Liver (tissue), 9 donors: Measurements from ENCODE around the gene EIF4G3. TPM values are rescaled to one million over a fixed set of nuclear protein-coding genes. Genes with fewer than 3 reads are reported as not detected.

Source experiments
- DNase-seq: peaks from one replicate; pipeline ENCODE4 v3.0.0-alpha.2; 2017; ENCODE audit warnings: low spot score
- H3K27ac ChIP-seq, 2 donors: one replicate each; pipeline ENCODE4 v1.7.0; 2013; ENCODE audit warnings: inconsistent platforms in 2 of 2, low read length in 2 of 2, control low read depth in 1 of 2, low read depth in 1 of 2, mild to moderate bottlenecking in 1 of 2
- H3K27me3 ChIP-seq, 4 donors: one replicate each; pipeline versions ENCODE4 v1.6.1 to v1.7.0; 2013; ENCODE audit warnings: low read length in 3 of 4, inconsistent platforms in 1 of 4, mild to moderate bottlenecking in 1 of 4, moderate library complexity in 1 of 4; ENCODE audit not compliant: control insufficient read depth in 4 of 4, insufficient read depth in 4 of 4
- H3K36me3 ChIP-seq, 4 donors: one replicate each; pipeline versions ENCODE4 v1.6.1 to v1.7.0; 2013; ENCODE audit warnings: low read length in 3 of 4, mild to moderate bottlenecking in 3 of 4, low read depth in 1 of 4, moderate library complexity in 1 of 4; ENCODE audit not compliant: control insufficient read depth in 4 of 4, insufficient read depth in 3 of 4
- H3K4me1 ChIP-seq, 4 donors: one replicate each; pipeline versions ENCODE4 v1.6.1 to v1.7.0; 2013; ENCODE audit warnings: low read length in 3 of 4, mild to moderate bottlenecking in 3 of 4, moderate library complexity in 1 of 4; ENCODE audit not compliant: control insufficient read depth in 4 of 4, insufficient read depth in 4 of 4
- H3K4me3 ChIP-seq, 3 donors: one replicate each; pipeline versions ENCODE4 v1.6.1 to v1.7.0; 2013; ENCODE audit warnings: low read length in 3 of 3, control low read depth in 1 of 3, low read depth in 1 of 3, mild to moderate bottlenecking in 1 of 3
- H3K9ac ChIP-seq, 2 donors: one replicate each; pipeline ENCODE4 v1.7.0; 2013; ENCODE audit warnings: low read length in 2 of 2, mild to moderate bottlenecking in 2 of 2, moderate library complexity in 2 of 2, control low read depth in 1 of 2, low read depth in 1 of 2
- H3K9me3 ChIP-seq, 4 donors: one replicate each; pipeline versions ENCODE4 v1.6.1 to v1.7.0; 2013; ENCODE audit warnings: low read length in 3 of 4; ENCODE audit not compliant: control insufficient read depth in 4 of 4
- EGR1 ChIP-seq, 2 donors: IDR thresholded peaks; 2 replicates each; pipeline ENCODE4 v1.6.1; 2016 to 2018; ENCODE audit warnings: antibody characterized with exemption in 2 of 2, low read depth in 2 of 2
- FOXA1 ChIP-seq: IDR thresholded peaks from 2 replicates; pipeline ENCODE4 v1.6.1; 2016; ENCODE audit warnings: antibody characterized with exemption
- FOXA2 ChIP-seq: IDR thresholded peaks from 2 replicates; pipeline ENCODE4 v1.6.1; 2016; ENCODE audit warnings: antibody characterized with exemption
- GABPA ChIP-seq, 2 donors: IDR thresholded peaks in 1 of 2; conservative IDR thresholded peaks in 1 of 2; 2 replicates each; pipeline ENCODE4 v1.6.1; 2016; ENCODE audit warnings: antibody characterized with exemption in 2 of 2, mild to moderate bottlenecking in 1 of 2, moderate library complexity in 1 of 2
- HNF4A ChIP-seq, 2 donors: conservative IDR thresholded peaks; 2 replicates each; pipeline ENCODE4 v1.6.1; 2016; ENCODE audit warnings: antibody characterized with exemption in 2 of 2, mild to moderate bottlenecking in 2 of 2
- HNF4G ChIP-seq: IDR thresholded peaks from 2 replicates; pipeline ENCODE4 v1.6.1; 2016; ENCODE audit warnings: antibody characterized with exemption
- JUND ChIP-seq, 2 donors: IDR thresholded peaks; 2 replicates each; pipeline ENCODE4 v1.6.1; 2016; ENCODE audit warnings: antibody characterized with exemption in 2 of 2
- NR2F2 ChIP-seq: IDR thresholded peaks from 2 replicates; pipeline ENCODE4 v1.6.1; 2016; ENCODE audit warnings: antibody characterized with exemption
- RAD21 ChIP-seq, 2 donors: IDR thresholded peaks; 2 replicates each; pipeline ENCODE4 v1.6.1; 2016; ENCODE audit warnings: antibody characterized with exemption in 2 of 2, mild to moderate bottlenecking in 2 of 2
- RXRA ChIP-seq, 2 donors: IDR thresholded peaks; 2 replicates each; pipeline ENCODE4 v1.6.1; 2017 to 2018; ENCODE audit warnings: antibody characterized with exemption in 2 of 2, mild to moderate bottlenecking in 1 of 2
- WGBS: extraction: QIAGEN DNeasy Blood & Tissue Kit; methylation state at CpG from one replicate; pipeline ENCODE4 v1.1.7; 2013; 5-methylcytosine and 5-hydroxymethylcytosine counted together
- polyA plus RNA-seq, 2 donors: library from polyadenylated mRNA; stranded (reverse) in 1 of 2; unstranded in 1 of 2; fragments of 200-250 nt in 1 of 2; fragments of >200 nt in 1 of 2; fragmentation: Nextera tagmentation in 1 of 2; extraction: Ambion mirVana in 1 of 2; gene quantifications; one replicate each; pipeline versions ENCODE4 v1.2.1 to v1.2.3, GENCODE V29; 2013 to 2015
- total RNA-seq, 2 donors: library from RNA; depleted of rRNA; stranded (reverse); fragments of >200 nt; gene quantifications; one replicate each; pipeline ENCODE4 v1.2.3, GENCODE V29; 2014
- TF ChIP-seq, protein P1 (sequence below): IDR thresholded peaks from 2 replicates; pipeline ENCODE4 v1.6.1; 2016; ENCODE audit warnings: antibody characterized with exemption
- TF ChIP-seq, protein P2 (sequence below): IDR thresholded peaks from 2 replicates; pipeline ENCODE4 v1.6.1; 2016; ENCODE audit warnings: antibody characterized with exemption
- TF ChIP-seq, protein P3 (sequence below): IDR thresholded peaks from 2 replicates; pipeline ENCODE4 v1.6.1; 2016; ENCODE audit warnings: antibody characterized with exemption, mild to moderate bottlenecking
- TF ChIP-seq, protein P4 (sequence below): IDR thresholded peaks from 2 replicates; pipeline ENCODE4 v1.6.1; 2016; ENCODE audit warnings: antibody characterized with exemption
- donor health status: healthy.
- donor health status: healthy.
- donor health status: healthy.
- donor health status: healthy.
- donor health status: healthy.

EIF4G3 gene
- total and polyA plus RNA-seq, 4 donors = 7.6 to 22.8 (median 11.7) TPM

- no peaks in the 10 kb centered on the region for H3K9me3 ChIP-seq
- no peak overlapping the region for H3K4me3 ChIP-seq
- TF ChIP-seq GABPA (IDR thresholded peaks at IDR 0.05 in 1 of 2, conservative IDR thresholded peaks at IDR 0.05 in 1 of 2) = no peak
- no peak for TF ChIP-seq FOXA2
- TF ChIP-seq RAD21 (IDR thresholded peaks at IDR 0.05) = no peak
- TF ChIP-seq JUND (IDR thresholded peaks at IDR 0.05) = no peak
- TF ChIP-seq EGR1 (IDR thresholded peaks at IDR 0.05; ENCODE audit: low read depth in 2 of 2) = no peak
- H3K27me3 ChIP-seq = no peaks in the 10 kb centered on the region
- 99% methylated on average over 1 of the region's 1 CpG for WGBS
- no peak overlapping the region for H3K9ac ChIP-seq
- no peak for DNase-seq
- no peak overlapping the region for H3K27ac ChIP-seq
- H3K4me1 ChIP-seq = peaks cover 2 to 10% (median 7%) of the 10 kb centered on the region in 4 donors
- peaks cover 8 to 19% (median 15%) of the 10 kb centered on the region in 4 donors for H3K36me3 ChIP-seq
These were observed 282.8 kb downstream of the EIF4G3 start for GRCh38 chr1:20893931-20894330.

DNA sequence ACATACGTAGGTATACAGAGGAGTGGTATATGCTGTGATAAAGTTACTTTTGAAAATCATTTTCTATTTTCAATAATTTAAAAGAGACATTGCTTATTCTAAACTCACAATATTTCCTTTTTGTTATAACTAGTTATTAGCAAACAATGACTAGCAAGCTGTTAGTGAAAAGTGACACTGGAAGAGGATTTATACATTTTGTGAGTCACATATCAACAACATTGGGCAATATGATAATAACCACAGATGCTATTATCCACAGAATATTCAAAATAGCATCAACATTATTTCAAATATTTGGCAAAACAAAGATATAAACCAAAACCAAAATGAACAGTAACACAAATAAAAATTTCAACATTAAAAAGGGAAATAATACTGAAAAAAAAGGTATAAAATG, 285.6 kb downstream of the EIF4G3 start:
- Histone ChIP-seq H3K27ac (no peak overlapping the region), H3K27me3 (no peaks in the 10 kb centered on the region), H3K4me3 (no peak overlapping the region), H3K4me1 (peaks cover 0 to 1% (median 0%) of the 10 kb centered on the region in 4 donors), H3K36me3 (peaks cover 8 to 19% (median 15%) of the 10 kb centered on the region in 4 donors), H3K9me3 (no peaks in the 10 kb centered on the region), H3K9ac (no peak overlapping the region)
- TF ChIP-seq, protein P1, sequence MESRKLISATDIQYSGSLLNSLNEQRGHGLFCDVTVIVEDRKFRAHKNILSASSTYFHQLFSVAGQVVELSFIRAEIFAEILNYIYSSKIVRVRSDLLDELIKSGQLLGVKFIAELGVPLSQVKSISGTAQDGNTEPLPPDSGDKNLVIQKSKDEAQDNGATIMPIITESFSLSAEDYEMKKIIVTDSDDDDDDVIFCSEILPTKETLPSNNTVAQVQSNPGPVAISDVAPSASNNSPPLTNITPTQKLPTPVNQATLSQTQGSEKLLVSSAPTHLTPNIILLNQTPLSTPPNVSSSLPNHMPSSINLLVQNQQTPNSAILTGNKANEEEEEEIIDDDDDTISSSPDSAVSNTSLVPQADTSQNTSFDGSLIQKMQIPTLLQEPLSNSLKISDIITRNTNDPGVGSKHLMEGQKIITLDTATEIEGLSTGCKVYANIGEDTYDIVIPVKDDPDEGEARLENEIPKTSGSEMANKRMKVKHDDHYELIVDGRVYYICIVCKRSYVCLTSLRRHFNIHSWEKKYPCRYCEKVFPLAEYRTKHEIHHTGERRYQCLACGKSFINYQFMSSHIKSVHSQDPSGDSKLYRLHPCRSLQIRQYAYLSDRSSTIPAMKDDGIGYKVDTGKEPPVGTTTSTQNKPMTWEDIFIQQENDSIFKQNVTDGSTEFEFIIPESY = no peak
- no peak for TF ChIP-seq NR2F2
- TF ChIP-seq HNF4G = no peak
- no peak for TF ChIP-seq HNF4A (conservative IDR thresholded peaks at IDR 0.05)
- TF ChIP-seq FOXA2 = no peak
- TF ChIP-seq RXRA (IDR thresholded peaks at IDR 0.05) = no peak
- TF ChIP-seq, protein P2, sequence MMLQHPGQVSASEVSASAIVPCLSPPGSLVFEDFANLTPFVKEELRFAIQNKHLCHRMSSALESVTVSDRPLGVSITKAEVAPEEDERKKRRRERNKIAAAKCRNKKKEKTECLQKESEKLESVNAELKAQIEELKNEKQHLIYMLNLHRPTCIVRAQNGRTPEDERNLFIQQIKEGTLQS = no peak
- no peak for TF ChIP-seq FOXA1
- TF ChIP-seq, protein P3, sequence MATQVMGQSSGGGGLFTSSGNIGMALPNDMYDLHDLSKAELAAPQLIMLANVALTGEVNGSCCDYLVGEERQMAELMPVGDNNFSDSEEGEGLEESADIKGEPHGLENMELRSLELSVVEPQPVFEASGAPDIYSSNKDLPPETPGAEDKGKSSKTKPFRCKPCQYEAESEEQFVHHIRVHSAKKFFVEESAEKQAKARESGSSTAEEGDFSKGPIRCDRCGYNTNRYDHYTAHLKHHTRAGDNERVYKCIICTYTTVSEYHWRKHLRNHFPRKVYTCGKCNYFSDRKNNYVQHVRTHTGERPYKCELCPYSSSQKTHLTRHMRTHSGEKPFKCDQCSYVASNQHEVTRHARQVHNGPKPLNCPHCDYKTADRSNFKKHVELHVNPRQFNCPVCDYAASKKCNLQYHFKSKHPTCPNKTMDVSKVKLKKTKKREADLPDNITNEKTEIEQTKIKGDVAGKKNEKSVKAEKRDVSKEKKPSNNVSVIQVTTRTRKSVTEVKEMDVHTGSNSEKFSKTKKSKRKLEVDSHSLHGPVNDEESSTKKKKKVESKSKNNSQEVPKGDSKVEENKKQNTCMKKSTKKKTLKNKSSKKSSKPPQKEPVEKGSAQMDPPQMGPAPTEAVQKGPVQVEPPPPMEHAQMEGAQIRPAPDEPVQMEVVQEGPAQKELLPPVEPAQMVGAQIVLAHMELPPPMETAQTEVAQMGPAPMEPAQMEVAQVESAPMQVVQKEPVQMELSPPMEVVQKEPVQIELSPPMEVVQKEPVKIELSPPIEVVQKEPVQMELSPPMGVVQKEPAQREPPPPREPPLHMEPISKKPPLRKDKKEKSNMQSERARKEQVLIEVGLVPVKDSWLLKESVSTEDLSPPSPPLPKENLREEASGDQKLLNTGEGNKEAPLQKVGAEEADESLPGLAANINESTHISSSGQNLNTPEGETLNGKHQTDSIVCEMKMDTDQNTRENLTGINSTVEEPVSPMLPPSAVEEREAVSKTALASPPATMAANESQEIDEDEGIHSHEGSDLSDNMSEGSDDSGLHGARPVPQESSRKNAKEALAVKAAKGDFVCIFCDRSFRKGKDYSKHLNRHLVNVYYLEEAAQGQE = no peak
- TF ChIP-seq, protein P4, sequence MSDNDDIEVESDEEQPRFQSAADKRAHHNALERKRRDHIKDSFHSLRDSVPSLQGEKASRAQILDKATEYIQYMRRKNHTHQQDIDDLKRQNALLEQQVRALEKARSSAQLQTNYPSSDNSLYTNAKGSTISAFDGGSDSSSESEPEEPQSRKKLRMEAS = no peak
- DNase-seq = no peak
- 98% methylated on average over 1 of the region's 1 CpG for WGBS
